Right renal cortex interstitium (tissue), 3 donors: ENCODE results near the gene PIP4K2A. TPM values are rescaled to one million over a fixed set of nuclear protein-coding genes. Genes with fewer than 3 reads are reported as not detected.

Experiments used
- DNase-seq, 3 donors: peaks; one replicate each; pipeline ENCODE4 v3.0.0-alpha.2; 2013; ENCODE audit warnings: low read depth in 3 of 3, low spot score in 2 of 3
- polyA plus RNA-seq, 3 donors: library from polyadenylated mRNA; unstranded; fragments of 120-200 nt; gene quantifications; one replicate each; pipeline ENCODE4 v1.2.1, GENCODE V29; 2013; ENCODE audit not compliant: insufficient read length in 3 of 3

The PIP4K2A gene
- polyA plus RNA-seq, 3 donors, result 25.9 to 28.9 (median 28.6) TPM

GRCh38 chr10:22564060-22564459 lies 150.3 kb downstream of the PIP4K2A start:
- no peak for DNase-seq

- DNase-seq, result no peak
These were observed 152.5 kb downstream of the PIP4K2A start for GRCh38 chr10:22561909-22562308.

GRCh38 chr10:22560913-22561239 lies 153.5 kb downstream of the PIP4K2A start:
- DNase-seq, result no peak

- no peak for DNase-seq
These were observed 154.1 kb downstream of the PIP4K2A start for GRCh38 chr10:22560096-22560912.

GRCh38 chr10:22557321-22557720 lies 157.1 kb downstream of the PIP4K2A start:
- no peak for DNase-seq

- DNase-seq, result no peak
These were observed 157.6 kb downstream of the PIP4K2A start for GRCh38 chr10:22556774-22557173.

- peak; percentile 72 to 83 (median 74) for DNase-seq
These were observed 159.8 kb downstream of the PIP4K2A start for GRCh38 chr10:22554461-22555182.

GRCh38 chr10:22553452-22553995 lies 160.9 kb downstream of the PIP4K2A start:
- no peak for DNase-seq

GRCh38 chr10:22552888-22553378 lies 161.4 kb downstream of the PIP4K2A start:
- no peak for DNase-seq

GRCh38 chr10:22551681-22552365 lies 162.6 kb downstream of the PIP4K2A start:
- DNase-seq, result no peak

- DNase-seq, result no peak
These were observed 163.6 kb downstream of the PIP4K2A start for GRCh38 chr10:22550732-22551131.

GRCh38 chr10:22548344-22548743 lies 166.0 kb downstream of the PIP4K2A start:
- no peak for DNase-seq

GRCh38 chr10:22545643-22546042 lies 168.7 kb downstream of the PIP4K2A start:
- DNase-seq, result no peak

GRCh38 chr10:22544325-22545068 lies 169.9 kb downstream of the PIP4K2A start:
- DNase-seq, result no peak

- DNase-seq, result no peak
These were observed 171.6 kb downstream of the PIP4K2A start for GRCh38 chr10:22542773-22543172.

GRCh38 chr10:22541900-22542299 lies 172.5 kb downstream of the PIP4K2A start:
- no peak for DNase-seq

GRCh38 chr10:22539579-22540298 lies 174.6 kb downstream of the PIP4K2A start:
- DNase-seq, result no peak

- DNase-seq, result no peak
These were observed 176.6 kb downstream of the PIP4K2A start for GRCh38 chr10:22537810-22538209.

- no peak for DNase-seq
These were observed 177.8 kb downstream of the PIP4K2A start for GRCh38 chr10:22536620-22537019.
